H9 (cell line): ENCODE data around the gene OS9. TPM values are rescaled to one million over a fixed set of nuclear protein-coding genes. Genes with fewer than 3 reads are reported as not detected.

ENCODE experiments used
- DNase-seq: peaks from one replicate; pipeline ENCODE4 v3.0.0-alpha.2; 2017
- H2AFZ ChIP-seq: one replicate; pipeline ENCODE4 v1.6.1; 2013; ENCODE audit warnings: mild to moderate bottlenecking, low read length, control low read depth, moderate library complexity
- H2AK5ac ChIP-seq: 2 replicates; pipeline ENCODE4 v1.6.1; 2013; ENCODE audit warnings: low read length, control low read depth, mixed read lengths; ENCODE audit not compliant: insufficient read length
- H2BK120ac ChIP-seq: one replicate; pipeline ENCODE4 v1.6.1; 2013; ENCODE audit warnings: low read depth, mild to moderate bottlenecking, low read length, control low read depth, inconsistent platforms; ENCODE audit not compliant: poor library complexity, severe bottlenecking
- H2BK12ac ChIP-seq: 2 replicates; pipeline ENCODE4 v1.6.1; 2013; ENCODE audit warnings: low read length, control low read depth, mixed read lengths, low read depth; ENCODE audit not compliant: insufficient read length
- H2BK15ac ChIP-seq: 2 replicates; pipeline ENCODE4 v1.6.1; 2013; ENCODE audit warnings: low read depth, low read length, control low read depth
- H2BK20ac ChIP-seq: one replicate; pipeline ENCODE4 v1.6.1; 2013; ENCODE audit warnings: low read depth, mild to moderate bottlenecking, low read length, control low read depth, inconsistent platforms; ENCODE audit not compliant: poor library complexity, severe bottlenecking
- H2BK5ac ChIP-seq: 2 replicates; pipeline ENCODE4 v1.6.1; 2013; ENCODE audit warnings: low read length, control low read depth, mixed read lengths; ENCODE audit not compliant: insufficient read length
- H3K14ac ChIP-seq: 2 replicates; pipeline ENCODE4 v1.6.1; 2013; ENCODE audit warnings: low read length, control low read depth; ENCODE audit not compliant: insufficient read depth
- H3K18ac ChIP-seq: 2 replicates; pipeline ENCODE4 v1.6.1; 2013; ENCODE audit warnings: low read depth, mild to moderate bottlenecking, mixed read lengths, low read length, control low read depth; ENCODE audit not compliant: insufficient read length
- H3K23ac ChIP-seq: 2 replicates; pipeline ENCODE4 v1.6.1; 2013; ENCODE audit warnings: low read length, control low read depth, mixed read lengths, low read depth; ENCODE audit not compliant: insufficient read length
- H3K23me2 ChIP-seq: 2 replicates; pipeline ENCODE4 v1.6.1; 2013; ENCODE audit warnings: low read depth, mild to moderate bottlenecking, mixed read lengths, low read length, control low read depth; ENCODE audit not compliant: insufficient read length, poor library complexity, severe bottlenecking
- H3K27ac ChIP-seq: 2 replicates; pipeline ENCODE4 v1.5.1; 2013; ENCODE audit warnings: low read length, control low read depth, mixed read lengths, low read depth; ENCODE audit not compliant: insufficient read length
- H3K27me3 ChIP-seq: 2 replicates; pipeline ENCODE4 v1.6.1; 2013; ENCODE audit warnings: low read length, control low read depth, inconsistent platforms; ENCODE audit not compliant: insufficient read depth
- H3K4ac ChIP-seq: 2 replicates; pipeline ENCODE4 v1.6.1; 2013; ENCODE audit warnings: low read depth, mild to moderate bottlenecking, control low read depth, inconsistent platforms, low read length, moderate library complexity
- H3K4me1 ChIP-seq: 2 replicates; pipeline ENCODE4 v1.6.1; 2013; ENCODE audit warnings: low read length, control low read depth, inconsistent platforms; ENCODE audit not compliant: insufficient read depth
- H3K4me2 ChIP-seq: 2 replicates; pipeline ENCODE4 v1.6.1; 2013; ENCODE audit warnings: low read length, control low read depth, mixed read lengths; ENCODE audit not compliant: insufficient read length, insufficient read depth
- H3K56ac ChIP-seq: 2 replicates; pipeline ENCODE4 v1.6.1; 2013; ENCODE audit warnings: low read depth, mild to moderate bottlenecking, mixed read lengths, low read length, control low read depth; ENCODE audit not compliant: insufficient read length
- H3K79me1 ChIP-seq: 2 replicates; pipeline ENCODE4 v1.6.1; 2013; ENCODE audit warnings: low read depth, mild to moderate bottlenecking, moderate library complexity, low read length, control low read depth, inconsistent platforms; ENCODE audit not compliant: insufficient read depth, poor library complexity, severe bottlenecking
- H3K79me2 ChIP-seq: 2 replicates; pipeline ENCODE4 v1.6.1; 2013; ENCODE audit warnings: low read length, control low read depth, inconsistent platforms; ENCODE audit not compliant: insufficient read depth
- H3K9ac ChIP-seq: 2 replicates; pipeline ENCODE4 v1.6.1; 2013; ENCODE audit warnings: low read length, control low read depth, mixed read lengths; ENCODE audit not compliant: insufficient read length; ENCODE audit errors: extremely low read depth
- H3K9me3 ChIP-seq: one replicate; pipeline ENCODE4 v1.6.1; 2013; ENCODE audit warnings: low read depth, low read length, inconsistent platforms; ENCODE audit not compliant: control insufficient read depth
- H3T11ph ChIP-seq: one replicate; pipeline ENCODE4 v1.6.1; 2013; ENCODE audit warnings: mild to moderate bottlenecking, low read length, control low read depth, inconsistent platforms
- H4K20me1 ChIP-seq: one replicate; pipeline ENCODE4 v1.6.1; 2013; ENCODE audit not compliant: control insufficient read depth, insufficient read length, insufficient read depth
- H4K5ac ChIP-seq: 2 replicates; pipeline ENCODE4 v1.6.1; 2013; ENCODE audit warnings: low read depth, mild to moderate bottlenecking, mixed read lengths, low read length, control low read depth; ENCODE audit not compliant: insufficient read length
- H4K8ac ChIP-seq: replicated peaks from 2 replicates; pipeline ENCODE4 v1.6.1; 2013; ENCODE audit warnings: low read length, control low read depth, mixed read lengths, low read depth; ENCODE audit not compliant: insufficient read length
- H4K91ac ChIP-seq: 2 replicates; pipeline ENCODE4 v1.6.1; 2013; ENCODE audit warnings: low read depth, mild to moderate bottlenecking, moderate library complexity, mixed read lengths, low read length, control low read depth; ENCODE audit not compliant: insufficient read length
- H3K27ac Mint-ChIP-seq, 3 experiments: 2 replicates in 2 of 3; 3 replicates in 1 of 3; pipeline ENCODE4 v1.8.0; 2020 to 2021; ENCODE audit warnings: mixed read lengths in 3 of 3, mild to moderate bottlenecking in 1 of 3, moderate library complexity in 1 of 3
- H3K27me3 Mint-ChIP-seq: 2 replicates; pipeline ENCODE4 v1.8.0; 2021; ENCODE audit warnings: low read depth, mild to moderate bottlenecking, moderate library complexity, mixed read lengths
- H3K36me3 Mint-ChIP-seq, 3 experiments: 2 replicates in 2 of 3; 3 replicates in 1 of 3; pipeline ENCODE4 v1.8.0; 2020 to 2021; ENCODE audit warnings: low read depth in 3 of 3, mixed read lengths in 3 of 3; ENCODE audit not compliant: insufficient read depth in 1 of 3
- H3K4me1 Mint-ChIP-seq, 2 experiments: 2 replicates each; pipeline ENCODE4 v1.8.0; 2020; ENCODE audit warnings: mixed read lengths in 2 of 2
- H3K4me3 Mint-ChIP-seq, 2 experiments: 2 replicates in 1 of 2; 3 replicates in 1 of 2; pipeline ENCODE4 v1.8.0; 2020 to 2021; ENCODE audit warnings: mild to moderate bottlenecking in 2 of 2, mixed read lengths in 2 of 2, moderate library complexity in 1 of 2
- H3K9me3 Mint-ChIP-seq, 2 experiments: 2 replicates in 1 of 2; 3 replicates in 1 of 2; pipeline ENCODE4 v1.8.0; 2020; ENCODE audit warnings: mild to moderate bottlenecking in 2 of 2, mixed read lengths in 2 of 2, moderate library complexity in 1 of 2
- WGBS: extraction: QIAGEN DNeasy Blood & Tissue Kit; methylation state at CpG from one replicate; pipeline ENCODE4 v1.1.7; 2013; ENCODE audit warnings: missing lambda C conversion rate, low lambda C conversion rate, mixed read lengths; ENCODE audit not compliant: insufficient read length; ENCODE audit errors: extremely low coverage; 5-methylcytosine and 5-hydroxymethylcytosine counted together
- total RNA-seq: library from RNA; stranded (reverse); gene quantifications from 2 replicates; pipeline ENCODE4 v1.2.1, GENCODE V29; 2021
- TF ChIP-seq, protein P1 (sequence below): fragments of 200-600 bp; sonication (generic); conservative IDR thresholded peaks from 3 replicates; pipeline ENCODE4 v1.8.0; 2021; ENCODE audit warnings: antibody characterized with exemption, mild to moderate bottlenecking

Gene OS9
- total RNA-seq, 1 experiment from 2014 or later = 112 TPM

DNA sequence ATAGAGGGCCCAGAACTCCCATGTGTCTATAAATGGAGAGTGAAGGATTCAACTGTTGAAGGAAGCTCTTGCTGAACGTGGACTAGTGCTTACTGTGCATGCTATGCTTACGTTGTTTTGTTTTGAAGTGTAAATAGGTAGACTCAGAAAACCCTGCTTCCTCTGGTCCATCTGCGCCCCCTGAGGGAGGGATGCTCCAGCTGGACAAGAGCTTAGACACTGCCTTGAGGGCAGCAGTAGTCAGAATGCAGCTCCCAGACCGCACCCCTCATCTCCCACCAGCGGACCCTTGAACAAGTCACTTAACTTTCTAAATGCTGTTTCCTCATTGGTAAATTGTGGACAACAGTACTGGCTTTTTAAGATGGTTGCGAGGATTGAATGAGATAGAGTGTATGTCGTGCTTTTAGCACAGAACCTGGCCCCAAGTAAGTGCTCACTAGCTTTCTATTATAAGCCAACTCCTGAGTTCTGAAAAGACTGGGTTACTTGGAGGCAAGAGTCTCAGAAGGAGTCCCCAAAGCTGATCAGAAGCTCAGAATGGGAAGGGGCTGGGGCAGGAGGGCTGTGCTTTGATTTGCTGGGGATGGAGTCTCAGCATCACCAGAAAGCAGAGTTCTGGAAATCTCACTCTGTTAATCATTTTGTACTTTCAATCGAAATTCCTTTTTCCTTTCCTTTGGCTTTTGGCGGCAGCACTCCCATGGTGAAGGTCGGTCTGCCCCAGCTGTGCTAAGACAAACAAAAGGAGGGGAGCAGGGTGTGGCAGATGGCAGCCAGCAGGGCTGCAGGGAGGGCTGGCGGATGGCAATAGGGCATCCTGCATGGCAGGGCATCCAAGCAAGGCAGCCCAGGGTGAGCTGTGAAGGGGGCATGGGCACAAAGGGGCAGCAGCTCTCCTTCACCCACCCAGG, 29.0 kb downstream of the OS9 start:
- Histone ChIP-seq H2BK120ac (no peak overlapping the region), H4K20me1 (no peaks in the 10 kb centered on the region), H2AK5ac (no peak overlapping the region), H3K4me1 (no peaks in the 10 kb centered on the region; the same call in 1 of the 2 replicates), H3K79me1 (no peaks in the 10 kb centered on the region), H3K4me2 (no peak overlapping the region), H2BK5ac (no peak overlapping the region), H2BK12ac (no peak overlapping the region), H3K79me2 (no peaks in the 10 kb centered on the region), H3K9me3 (no peaks in the 10 kb centered on the region), H4K91ac (no peak overlapping the region), H3T11ph (no peak overlapping the region), H3K23ac (no peak overlapping the region), H3K18ac (no peak overlapping the region), H3K4ac (no peak overlapping the region), H2BK15ac (no peak overlapping the region), H3K14ac (no peak overlapping the region), H3K9ac (no peak overlapping the region), H3K23me2 (peaks cover 14% of the 10 kb centered on the region), H3K27ac (no peak overlapping the region), H2AFZ (no peak overlapping the region), H4K8ac (no peak overlapping the region), H2BK20ac (no peak overlapping the region), H3K27me3 (peaks cover 13% of the 10 kb centered on the region; the same call in 1 of the 2 replicates), H3K56ac (no peak overlapping the region), H4K5ac (no peak overlapping the region)
- H3K4me1 Mint-ChIP-seq = peaks cover 12 to 17% of the 10 kb centered on the region in 2 experiments
- DNase-seq = no peak
- H3K36me3 Mint-ChIP-seq = peaks cover 15 to 33% (median 22%) of the 10 kb centered on the region in 3 experiments
- no peaks in the 10 kb centered on the region; a peak in 1 of 5 replicates for H3K9me3 Mint-ChIP-seq
- peaks cover 47% of the 10 kb centered on the region for H3K27me3 Mint-ChIP-seq
- no peak overlapping the region; a peak in 1 of 5 replicates for H3K4me3 Mint-ChIP-seq
- H3K27ac Mint-ChIP-seq = no peak overlapping the region; a peak in 1 of 7 replicates
- no CpG with 5 or more reads among the region's 11 CpGs for WGBS
- TF ChIP-seq, protein P1, sequence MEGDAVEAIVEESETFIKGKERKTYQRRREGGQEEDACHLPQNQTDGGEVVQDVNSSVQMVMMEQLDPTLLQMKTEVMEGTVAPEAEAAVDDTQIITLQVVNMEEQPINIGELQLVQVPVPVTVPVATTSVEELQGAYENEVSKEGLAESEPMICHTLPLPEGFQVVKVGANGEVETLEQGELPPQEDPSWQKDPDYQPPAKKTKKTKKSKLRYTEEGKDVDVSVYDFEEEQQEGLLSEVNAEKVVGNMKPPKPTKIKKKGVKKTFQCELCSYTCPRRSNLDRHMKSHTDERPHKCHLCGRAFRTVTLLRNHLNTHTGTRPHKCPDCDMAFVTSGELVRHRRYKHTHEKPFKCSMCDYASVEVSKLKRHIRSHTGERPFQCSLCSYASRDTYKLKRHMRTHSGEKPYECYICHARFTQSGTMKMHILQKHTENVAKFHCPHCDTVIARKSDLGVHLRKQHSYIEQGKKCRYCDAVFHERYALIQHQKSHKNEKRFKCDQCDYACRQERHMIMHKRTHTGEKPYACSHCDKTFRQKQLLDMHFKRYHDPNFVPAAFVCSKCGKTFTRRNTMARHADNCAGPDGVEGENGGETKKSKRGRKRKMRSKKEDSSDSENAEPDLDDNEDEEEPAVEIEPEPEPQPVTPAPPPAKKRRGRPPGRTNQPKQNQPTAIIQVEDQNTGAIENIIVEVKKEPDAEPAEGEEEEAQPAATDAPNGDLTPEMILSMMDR = no peak
